HG02981 (cell line): Measurements from ENCODE around the gene SLC17A9.

Source experiments
- ATAC-seq: cut with Tn5 transposase; IDR thresholded peaks from one replicate; pipeline ENCODE4 v1.9.1; 2021; ENCODE audit warnings: mild to moderate bottlenecking, moderate library complexity; ENCODE audit not compliant: unreplicated experiment

The SLC17A9 gene

DNA sequence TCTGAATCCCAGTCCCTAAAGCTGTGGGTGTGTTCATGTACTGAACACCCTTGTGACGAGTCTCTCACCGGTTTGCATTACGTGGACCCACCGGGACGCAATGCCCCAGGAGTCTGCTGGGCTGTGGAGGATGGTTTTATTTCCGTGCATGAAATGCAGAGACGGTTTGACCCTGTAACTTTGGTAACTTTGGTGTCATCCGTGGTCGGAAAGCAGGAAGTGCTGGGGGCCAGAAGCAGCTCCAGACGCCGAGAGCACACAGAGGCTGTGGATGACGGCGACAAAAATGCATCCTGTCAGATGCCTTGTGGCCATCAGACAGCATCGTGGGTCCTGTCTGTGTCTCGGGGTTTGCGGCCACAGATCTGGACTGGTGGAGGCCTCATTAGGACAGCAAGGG is 47.1 kb downstream of the SLC17A9 start:
- ATAC-seq = no peak

DNA sequence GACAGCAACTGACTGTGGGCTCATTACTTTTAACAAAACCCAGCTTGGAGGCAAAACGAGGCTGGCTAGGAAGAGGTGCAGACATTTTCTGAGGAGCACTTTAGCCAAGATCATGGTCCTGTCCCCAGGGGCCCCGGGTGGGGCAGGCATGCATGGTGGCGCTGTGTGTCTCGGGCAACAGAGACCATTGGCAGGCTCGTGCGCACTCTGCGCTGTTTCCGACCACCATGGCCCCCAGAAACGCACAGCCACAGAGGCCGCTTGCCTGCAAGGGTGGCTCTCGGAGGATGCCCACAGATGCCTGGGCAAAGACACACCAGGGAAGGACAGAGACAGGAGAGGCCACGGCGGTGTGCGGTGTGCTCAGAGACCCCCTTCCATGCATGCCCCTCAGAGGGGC is 47.5 kb downstream of the SLC17A9 start:
- no peak for ATAC-seq

DNA sequence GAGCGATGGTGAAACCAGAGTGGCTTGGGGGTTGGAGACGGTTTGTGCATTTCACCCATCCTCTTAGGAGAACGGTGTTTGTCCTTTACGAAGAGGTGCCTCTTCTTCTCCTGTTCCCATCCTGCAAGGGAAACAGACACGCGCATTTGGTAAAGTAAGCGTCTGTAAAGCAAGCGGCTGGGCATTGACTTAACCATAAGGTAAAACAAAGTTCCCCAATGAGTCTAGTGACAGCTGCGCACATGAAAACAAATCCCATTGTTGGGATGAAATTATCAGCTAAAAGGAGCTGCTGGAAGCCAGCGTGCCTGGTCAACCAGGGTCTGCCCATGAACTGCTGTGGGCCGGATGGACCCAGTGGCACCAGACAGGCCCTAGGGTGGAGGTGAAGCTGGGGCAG is 48.4 kb downstream of the SLC17A9 start:
- ATAC-seq = no peak

DNA sequence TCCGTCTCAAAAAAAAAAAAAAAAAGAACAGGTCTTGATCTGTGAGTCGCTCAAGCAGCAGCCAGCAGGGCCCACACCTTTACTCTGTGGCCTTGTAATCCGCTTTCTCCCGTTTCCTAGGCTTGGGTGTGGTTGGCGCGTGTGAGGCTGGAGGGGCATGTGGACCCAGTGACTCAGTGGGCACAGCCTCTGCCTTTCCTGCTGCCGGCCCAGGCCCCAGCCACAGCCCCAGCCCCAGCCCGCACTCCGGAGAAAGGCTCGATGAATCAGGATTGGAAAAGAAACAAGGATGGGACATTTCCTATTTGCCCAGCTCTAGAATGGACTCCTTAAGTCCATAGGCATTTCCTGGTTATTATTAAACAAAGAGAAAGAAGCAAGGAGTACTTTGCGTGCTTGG is 50.0 kb downstream of the SLC17A9 start:
- ATAC-seq = no peak

DNA sequence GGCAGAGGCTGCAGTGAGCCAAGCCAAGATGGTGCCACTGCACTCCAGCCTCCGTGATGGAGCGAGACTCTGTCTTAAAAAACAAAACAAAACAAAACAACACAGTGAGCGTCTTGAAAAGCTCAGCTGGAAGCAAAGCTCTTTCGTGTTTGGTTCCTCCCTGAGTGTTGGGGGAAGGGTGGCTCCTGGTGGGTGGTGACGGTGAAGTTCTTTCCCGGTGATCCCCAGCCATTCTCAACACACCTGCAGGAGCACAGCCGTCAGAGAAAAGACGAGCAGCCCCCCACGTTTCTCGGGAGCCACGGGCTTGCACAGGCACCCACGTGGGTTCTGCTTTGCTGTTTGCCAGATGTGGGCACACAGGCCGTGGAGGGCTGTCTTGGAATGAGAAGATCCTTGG is 51.0 kb downstream of the SLC17A9 start:
- no peak for ATAC-seq

DNA sequence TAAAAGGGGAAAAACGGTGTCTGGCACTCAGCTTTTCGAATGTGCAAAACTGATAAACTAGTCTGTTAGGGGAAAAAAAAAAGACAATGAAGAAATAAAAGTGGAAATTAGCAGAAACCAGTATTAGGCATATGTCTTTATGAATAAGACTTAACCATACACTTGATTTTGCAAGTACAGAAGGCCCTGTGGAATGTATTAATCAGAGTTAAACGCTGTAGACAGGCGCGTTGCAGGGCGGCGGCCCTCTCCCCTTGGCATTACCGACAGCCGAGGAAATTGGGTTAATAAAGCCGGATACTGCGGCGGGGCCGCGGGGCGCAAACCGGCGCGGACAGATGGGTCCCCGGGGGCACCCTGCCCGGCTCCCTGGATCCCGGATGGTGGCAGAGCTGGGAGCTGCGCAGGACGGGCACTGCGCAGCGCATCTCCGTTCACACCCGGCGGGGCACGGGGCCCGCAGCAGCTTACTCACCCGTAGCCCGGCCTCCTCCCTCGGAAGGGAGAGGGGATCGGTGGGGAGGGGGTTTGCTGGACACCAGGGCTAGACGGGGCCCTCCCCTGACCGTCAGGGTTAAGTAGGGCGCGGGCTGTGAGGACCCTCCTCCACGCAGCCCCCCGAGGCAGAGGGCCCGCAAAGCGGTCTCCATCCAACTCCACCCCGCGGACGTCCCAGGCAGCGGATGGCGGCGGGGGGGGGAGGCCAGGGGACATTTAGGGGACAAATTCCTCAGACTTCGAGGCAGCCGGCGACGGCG is 52.3 kb downstream of the SLC17A9 start:
- ATAC-seq = no peak

DNA sequence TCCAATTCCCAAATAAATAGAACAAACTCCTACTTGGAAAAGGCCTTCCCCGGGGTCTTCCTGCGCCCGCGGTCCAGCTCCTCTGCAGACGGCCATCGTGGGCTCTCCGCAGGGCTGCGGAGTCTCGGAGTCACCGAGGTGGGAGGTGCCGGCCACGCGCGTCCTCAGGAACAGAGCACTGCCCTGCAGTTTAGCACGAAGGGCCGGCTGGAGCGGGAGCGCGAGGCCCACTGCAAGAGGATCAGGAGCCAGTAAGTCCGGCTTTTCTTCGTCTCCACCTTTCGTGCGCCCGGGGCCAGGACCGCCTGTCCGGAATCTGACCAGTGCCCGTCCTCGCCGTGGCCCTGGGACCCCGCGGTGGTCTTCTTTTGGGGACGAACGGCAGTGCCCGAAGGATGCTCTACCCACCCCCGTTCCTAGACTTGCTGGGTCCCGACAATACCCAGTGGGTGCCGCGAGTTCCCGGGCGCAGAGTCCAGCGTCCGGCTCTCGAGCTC is 52.9 kb downstream of the SLC17A9 start:
- ATAC-seq = no peak

DNA sequence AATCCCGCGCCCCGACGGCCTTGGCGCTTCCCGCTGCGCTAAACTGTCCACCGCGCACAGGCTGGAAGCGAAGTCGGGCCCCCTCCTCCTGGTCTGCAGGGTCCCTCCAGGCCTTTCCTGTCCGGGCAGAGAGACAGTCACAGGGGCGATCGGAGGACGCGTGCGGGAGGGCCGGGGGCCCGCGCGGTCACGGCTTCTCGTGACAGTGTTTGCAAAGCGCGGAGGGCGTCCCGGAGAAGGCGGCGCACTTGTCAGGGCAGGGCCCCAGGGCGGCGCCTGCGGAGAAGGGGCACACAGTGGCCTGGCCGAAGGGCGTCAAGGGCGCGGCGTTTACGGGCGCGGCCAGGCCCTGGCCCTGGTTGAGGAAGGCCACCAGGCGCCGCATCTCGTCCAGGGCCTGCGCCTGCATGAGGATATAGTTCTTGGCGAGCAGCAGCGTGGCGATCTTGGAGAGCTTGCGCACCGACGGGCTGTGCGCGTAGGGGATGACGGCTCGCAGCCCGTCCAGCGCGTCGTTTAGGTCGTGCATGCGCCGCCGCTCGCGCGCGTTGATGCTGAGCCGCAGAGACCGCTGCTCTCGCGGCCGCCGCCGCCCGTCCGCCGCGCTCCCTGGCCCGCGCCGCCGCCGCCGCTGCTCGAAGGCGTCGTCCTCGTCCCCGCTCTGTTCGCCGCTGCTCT is 53.5 kb downstream of the SLC17A9 start:
- no peak for ATAC-seq

DNA sequence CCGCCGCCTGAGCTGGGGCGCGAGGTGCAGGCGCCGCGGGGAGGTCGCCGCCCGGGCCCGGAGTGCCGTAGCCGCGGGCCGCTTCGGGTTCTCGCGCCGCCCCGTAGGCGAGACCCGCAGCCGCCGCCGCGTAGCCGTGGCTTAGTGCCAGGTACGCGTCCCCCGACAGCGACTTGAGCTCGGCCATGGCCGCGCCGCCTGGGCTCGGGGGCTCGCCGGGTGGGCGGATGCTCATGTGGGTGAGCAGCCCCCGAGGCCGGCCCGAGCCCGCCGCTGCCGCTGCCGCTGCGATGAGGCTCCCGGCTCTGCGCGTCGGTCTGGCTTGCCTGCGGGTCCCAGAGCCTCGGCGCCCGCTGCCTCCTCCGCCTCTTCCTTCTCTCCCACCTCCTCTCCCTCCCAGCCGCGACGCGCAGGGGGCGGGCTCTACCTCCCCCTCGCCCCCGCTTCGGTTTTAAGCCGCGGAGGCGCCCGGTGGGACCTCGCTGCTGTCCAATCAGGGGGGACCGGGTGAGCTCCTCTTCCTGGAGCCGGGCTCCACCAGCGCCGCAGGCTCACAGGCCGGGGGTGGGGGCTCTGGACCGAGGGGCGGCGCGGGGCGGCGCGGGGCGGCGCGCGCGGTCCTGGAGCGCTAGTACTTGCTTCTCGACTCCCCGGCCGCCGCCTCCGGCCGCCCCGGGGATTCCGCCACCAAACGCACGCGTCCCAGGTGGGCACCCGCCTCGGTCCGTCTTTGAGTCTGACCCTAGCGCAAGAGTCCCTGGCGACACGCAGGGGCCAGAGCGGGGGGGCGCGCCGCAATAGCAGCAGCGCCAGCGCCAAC is 54.2 kb downstream of the SLC17A9 start, which contains the start of gene BHLHE23:
Gene BHLHE23 (minus strand): TSS at position 425 of the 820 bp plus-strand sequence. CDS start 190 bp downstream, at position 235.
- no peak for ATAC-seq

DNA sequence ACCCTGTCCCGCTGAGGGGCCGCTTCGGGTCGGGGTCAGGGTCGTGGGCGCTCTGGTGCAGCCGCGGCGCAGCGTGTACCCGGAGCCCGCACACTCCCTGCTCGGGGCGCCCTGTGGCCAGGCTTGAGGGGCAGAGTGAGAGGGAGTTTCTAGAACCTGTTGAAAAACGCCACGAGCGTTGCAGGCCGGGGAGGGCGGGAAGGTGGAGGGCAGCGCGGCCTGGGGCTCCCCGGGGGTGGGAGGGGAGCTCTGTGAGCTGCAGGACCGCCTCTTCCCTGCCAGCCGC is 54.8 kb downstream of the SLC17A9 start:
- no peak for ATAC-seq

DNA sequence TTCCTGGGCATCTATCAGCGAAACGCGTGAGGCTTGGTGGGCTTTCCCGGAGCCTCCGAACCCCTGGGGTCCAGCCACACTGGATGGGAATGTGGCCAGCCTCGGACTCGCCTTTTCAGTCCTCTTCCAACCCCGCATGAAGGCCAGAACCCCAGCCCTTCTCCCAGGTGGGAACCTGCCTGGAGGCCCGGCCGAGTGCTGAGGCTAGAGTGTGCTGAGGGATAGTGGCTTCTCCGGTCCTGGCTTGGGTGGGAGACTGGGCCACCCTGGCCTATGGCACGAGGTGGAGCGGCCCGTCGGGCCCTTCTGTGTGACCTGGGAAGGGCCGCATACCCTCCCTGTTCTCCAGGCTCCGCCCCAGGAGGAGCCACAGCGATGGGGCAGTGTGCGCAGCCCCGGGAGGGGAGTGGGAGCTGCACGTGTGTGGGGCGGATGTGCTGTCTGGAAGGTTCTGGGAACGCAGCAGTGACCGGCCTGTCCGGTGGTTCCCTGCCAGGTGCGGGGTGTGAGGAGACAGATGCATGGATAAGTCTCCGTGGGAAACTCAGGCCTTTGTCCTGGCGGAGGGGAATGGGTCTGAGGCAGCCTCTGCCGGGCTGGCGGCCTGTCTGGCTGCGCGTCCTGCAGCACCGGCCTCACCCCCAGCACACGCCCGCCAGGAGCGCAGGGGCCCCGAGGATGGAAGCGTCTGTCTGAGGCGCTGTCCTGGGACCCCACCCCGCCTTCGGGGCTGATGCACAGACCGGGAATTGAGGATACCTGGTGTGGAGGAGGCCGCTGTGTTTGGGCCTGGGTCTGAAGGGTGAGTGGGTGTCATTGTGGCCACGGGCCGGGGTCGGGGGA is 55.4 kb downstream of the SLC17A9 start:
- no peak for ATAC-seq

DNA sequence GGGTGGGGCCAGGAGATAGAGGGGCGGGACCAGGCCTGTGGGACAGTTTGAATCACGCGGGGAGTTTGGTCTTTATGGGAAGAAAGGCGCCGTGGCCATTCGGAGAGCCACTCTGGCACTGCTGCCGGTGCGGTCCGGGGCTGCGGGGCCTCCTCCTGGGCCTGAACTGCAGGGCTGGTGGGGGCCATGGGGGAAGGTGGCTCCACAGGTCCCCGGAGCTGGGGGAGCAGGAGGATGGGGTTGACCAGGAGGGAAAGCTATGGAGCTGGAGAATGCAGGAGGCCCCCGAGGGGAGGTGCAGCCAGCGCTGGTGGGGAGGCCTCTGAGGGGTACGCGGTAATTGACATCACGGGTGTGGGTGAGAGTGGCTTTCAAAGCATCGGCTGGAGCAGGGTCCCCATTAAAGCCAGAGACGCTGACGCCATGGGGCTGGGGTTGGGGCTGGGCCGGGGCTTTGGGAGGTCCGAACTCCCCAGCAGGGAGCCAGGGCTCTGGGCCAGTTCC is 56.1 kb downstream of the SLC17A9 start:
- no peak for ATAC-seq

DNA sequence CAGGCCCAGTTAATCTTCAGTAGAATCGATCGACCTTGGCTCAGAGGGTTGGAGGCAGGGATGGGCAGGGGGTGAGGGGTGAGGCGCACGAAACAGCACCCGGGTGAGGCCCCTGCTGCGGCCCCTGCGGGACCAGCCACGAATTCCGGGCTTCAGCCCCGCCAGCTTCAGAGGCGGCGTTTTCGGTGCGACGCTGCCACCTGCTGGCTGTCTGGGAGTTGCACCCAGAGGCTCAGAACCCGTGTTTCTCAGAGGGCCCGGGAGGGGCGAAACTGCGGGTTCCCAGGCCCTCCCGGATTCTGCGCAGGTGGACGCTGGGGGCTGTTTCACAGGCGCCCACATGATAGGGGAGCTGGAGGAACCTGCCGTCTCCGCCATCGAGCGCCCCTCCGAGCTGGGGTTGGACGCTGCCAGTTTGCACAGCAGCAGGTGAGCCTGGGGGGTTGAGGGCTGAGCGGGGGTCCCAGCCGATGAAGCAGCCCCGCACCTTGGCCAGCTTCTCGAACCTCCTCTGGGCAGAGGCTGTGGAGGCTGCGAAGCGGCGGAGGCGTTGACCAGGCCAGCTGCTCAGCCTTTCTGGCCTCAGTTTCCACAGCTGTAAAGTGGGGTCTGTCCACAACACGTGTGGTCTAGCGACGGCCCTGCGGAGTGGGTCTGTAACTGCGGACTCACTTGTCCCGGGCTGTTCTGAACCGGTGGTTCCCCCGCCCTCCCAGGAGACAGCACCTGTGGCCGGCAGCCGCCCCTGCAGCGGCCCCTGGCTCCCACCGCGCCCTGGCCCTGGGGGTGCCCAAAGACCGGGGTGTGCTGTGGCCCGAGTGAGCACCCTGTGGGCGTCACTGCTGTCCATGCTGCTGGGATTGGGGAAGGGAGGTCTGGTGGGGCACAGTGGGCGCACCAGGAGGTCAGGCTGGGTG is 56.8 kb downstream of the SLC17A9 start:
- ATAC-seq = peak; percentile 38

DNA sequence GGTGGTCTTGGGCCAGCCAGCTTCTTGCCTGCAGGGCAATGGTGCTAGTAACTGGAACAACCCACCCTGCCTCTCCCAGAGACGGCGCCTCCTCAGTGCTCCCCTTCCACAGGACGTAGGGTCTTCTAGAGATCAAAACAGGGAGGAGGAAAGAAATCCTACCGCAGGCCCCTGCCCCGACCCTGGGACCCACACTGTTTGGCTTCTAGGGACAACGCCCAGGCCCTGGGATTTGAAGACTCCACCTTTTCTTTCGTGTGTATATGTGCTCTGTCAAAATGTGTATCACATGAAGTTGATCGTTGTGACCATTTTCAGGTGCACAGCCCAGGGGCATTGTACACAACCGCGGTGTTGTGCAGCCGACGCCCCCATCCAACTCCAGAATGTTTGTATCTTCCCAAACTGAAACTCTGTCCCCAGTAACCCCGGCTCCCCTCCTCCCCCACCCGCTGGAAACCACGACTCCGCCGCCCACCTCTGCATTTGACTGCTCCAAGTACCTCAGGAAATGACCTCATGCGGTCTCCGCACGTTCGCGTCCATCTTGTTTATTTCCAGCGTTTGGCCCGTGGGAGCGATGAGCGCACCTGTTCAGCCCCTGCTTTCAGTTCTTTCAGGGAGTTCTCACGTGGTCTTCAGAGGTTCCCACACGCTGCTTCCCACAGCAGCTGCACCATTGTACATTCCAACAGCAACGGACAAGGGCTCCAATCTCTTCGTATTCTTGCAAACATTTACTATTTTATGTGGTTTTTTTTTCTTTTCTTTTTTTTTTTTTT is 57.7 kb downstream of the SLC17A9 start:
- peak; percentile 51 for ATAC-seq

DNA sequence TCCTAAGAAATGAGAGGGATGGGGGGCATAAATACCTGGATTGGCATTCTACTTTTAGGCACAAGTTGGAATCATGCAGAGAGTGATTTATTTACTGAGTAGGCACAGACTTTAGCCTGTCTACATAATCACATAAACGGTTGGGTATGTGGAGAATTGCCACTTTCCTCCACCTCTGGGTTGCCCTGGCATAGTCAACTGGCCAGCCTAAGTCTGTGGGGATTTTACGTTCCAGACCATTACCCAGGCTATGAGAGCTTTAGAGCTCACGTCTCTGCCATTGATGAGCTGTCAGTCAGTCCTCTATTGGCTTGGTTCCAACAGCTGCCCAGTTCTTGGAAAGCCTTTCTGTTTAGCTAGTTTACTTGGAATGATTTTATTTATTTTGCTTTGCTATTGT is 59.3 kb downstream of the SLC17A9 start:
- no peak for ATAC-seq

DNA sequence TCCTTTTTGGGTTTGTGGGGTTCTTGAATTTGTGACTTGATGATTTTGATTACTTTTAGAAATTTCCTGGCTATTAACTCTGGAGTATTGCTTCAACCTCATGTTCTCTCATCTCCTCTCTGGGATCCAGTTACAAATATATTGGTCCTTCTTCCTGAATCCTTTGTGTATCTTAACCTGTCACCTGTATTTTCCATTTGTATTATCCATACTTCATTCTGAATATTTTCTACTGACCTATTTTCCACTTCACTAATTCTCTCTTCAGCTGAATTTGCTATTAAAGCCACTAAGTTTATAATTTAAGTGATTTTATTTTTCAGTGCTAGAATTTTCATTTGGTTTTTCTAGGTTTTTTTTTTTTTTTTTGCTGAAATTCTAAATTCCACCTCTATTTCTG is 60.7 kb downstream of the SLC17A9 start:
- no peak for ATAC-seq

DNA sequence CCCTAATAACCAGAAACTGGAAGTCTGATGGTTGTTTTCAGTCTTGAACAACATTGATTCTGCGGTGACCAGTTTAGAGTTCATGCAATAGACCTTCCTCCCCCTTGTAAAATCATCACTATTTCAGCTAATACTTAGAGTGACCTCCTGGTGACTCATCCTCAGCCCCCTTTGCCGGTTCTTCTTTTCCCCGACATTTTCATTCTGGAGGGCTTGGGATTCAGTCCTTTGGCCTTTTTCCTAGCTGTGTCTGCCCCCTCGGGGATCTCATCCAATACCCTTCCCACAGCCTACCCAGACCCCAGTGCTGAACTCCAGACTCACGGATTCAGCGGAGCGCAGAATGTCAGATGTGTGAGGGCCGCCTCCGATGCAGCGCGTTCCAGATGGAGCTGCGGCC is 61.8 kb downstream of the SLC17A9 start:
- ATAC-seq = no peak

DNA sequence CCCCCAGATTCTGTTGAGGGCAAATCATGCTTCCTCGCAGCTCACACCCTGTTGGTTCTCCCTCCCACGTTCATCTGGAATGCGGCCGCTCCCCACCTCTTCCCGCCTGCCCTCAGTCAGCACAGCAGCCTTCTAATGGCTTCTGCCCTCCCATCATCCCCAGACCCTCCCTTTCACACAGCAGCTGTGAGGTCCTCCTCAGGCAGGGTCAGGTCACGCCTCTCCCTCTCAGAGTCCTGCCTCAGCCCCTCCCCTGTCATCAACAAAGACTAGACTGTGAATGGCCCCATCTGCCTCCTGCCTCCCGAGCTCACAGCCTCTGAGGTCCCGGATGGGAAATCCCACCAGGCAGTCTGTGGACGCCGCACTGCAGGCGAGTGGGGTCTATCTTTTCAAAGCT is 62.2 kb downstream of the SLC17A9 start:
- ATAC-seq = no peak

DNA sequence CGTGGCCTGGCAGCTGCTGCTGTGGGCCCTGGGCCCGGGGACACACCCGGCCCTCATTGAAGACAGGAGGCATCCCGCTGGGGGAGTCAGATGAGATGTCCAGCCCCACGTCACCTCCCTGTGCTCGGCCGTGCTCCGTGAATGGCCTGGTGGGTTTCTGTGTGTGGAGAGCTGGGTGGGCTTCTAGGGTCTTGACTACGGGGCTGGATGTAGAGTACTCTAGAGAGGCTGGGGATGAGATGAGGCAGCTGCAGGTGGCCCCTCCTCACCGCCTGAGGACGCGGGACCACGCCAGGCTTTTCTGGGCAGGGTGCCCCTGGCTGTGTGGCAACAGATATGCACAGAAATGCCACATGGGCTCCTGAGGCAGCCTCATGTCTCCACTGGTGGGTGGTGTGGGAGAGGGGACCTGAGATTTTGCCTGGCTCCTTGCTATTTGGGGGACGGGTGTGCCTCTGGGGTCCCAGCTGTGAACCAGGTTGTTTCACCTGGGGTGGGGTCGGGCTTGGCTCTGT is 62.7 kb downstream of the SLC17A9 start:
- ATAC-seq = no peak
